H54 (cell line): Measurements from ENCODE around the gene S100PBP.

Experiments used
- DNase-seq: peaks from one replicate; pipeline ENCODE4 v3.0.0; 2011; ENCODE audit warnings: low spot score, mixed read lengths; ENCODE audit not compliant: insufficient read length
- FAIRE-seq: peaks from 3 replicates; lab custom pipeline; 2011; peaks lifted over from hg19 to GRCh38; lab: Jason Lieb, UNC
- POLR2A ChIP-seq: IDR thresholded peaks from 2 replicates; pipeline ENCODE4 v1.6.1; 2011; ENCODE audit warnings: low read depth, mild to moderate bottlenecking, low read length

Gene S100PBP

GRCh38 chr1:32886828-32887414 is 69.5 kb downstream of the S100PBP start:
- no peak for TF ChIP-seq POLR2A
- FAIRE-seq, result no peak
- DNase-seq, result no peak

- FAIRE-seq (no peak), DNase-seq (no peak)
- no peak for TF ChIP-seq POLR2A
Observed at GRCh38 chr1:32887623-32888022, 70.2 kb downstream of the S100PBP start.

- no peak for FAIRE-seq
- no peak for TF ChIP-seq POLR2A
- no peak for DNase-seq
Observed at GRCh38 chr1:32888134-32888533, 70.7 kb downstream of the S100PBP start.

- FAIRE-seq (no peak), DNase-seq (no peak)
- TF ChIP-seq POLR2A, result no peak
Observed at GRCh38 chr1:32888677-32889420, 71.4 kb downstream of the S100PBP start.

GRCh38 chr1:32889731-32890278 is 72.4 kb downstream of the S100PBP start:
- no peak for TF ChIP-seq POLR2A
- no peak for FAIRE-seq
- no peak for DNase-seq

- no peak for FAIRE-seq
Observed at GRCh38 chr1:32890516-32891240, 73.2 kb downstream of the S100PBP start.

GRCh38 chr1:32891241-32891570 is 73.8 kb downstream of the S100PBP start:
- no peak for TF ChIP-seq POLR2A
- FAIRE-seq (no peak), DNase-seq (no peak)

More at GRCh38 chr1:32890516-32891240, 73.2 kb downstream of the S100PBP start:
- TF ChIP-seq POLR2A, result no peak
- DNase-seq, result no peak

GRCh38 chr1:32891630-32892029 is 74.2 kb downstream of the S100PBP start:
- FAIRE-seq, result no peak
- no peak for TF ChIP-seq POLR2A

GRCh38 chr1:32892368-32893197 is 75.1 kb downstream of the S100PBP start:
- no peak for FAIRE-seq
- DNase-seq, result no peak
- no peak for TF ChIP-seq POLR2A

More at GRCh38 chr1:32891630-32892029, 74.2 kb downstream of the S100PBP start:
- no peak for DNase-seq

- no peak for FAIRE-seq
- TF ChIP-seq POLR2A, result no peak
- DNase-seq, result no peak
Observed at GRCh38 chr1:32893198-32894018, 76.0 kb downstream of the S100PBP start.

GRCh38 chr1:32894019-32894600 is 76.7 kb downstream of the S100PBP start:
- DNase-seq, result no peak
- TF ChIP-seq POLR2A, result no peak
- no peak for FAIRE-seq

GRCh38 chr1:32894681-32895080 is 77.2 kb downstream of the S100PBP start:
- TF ChIP-seq POLR2A, result no peak
- no peak for DNase-seq
- FAIRE-seq, result no peak
